SH-SY5Y (cell line): ENCODE results near the gene PRXL2A.

ENCODE experiments used
- GATA2 ChIP-seq: IDR thresholded peaks from 2 replicates; pipeline ENCODE4 v1.6.1; 2011; ENCODE audit warnings: mild to moderate bottlenecking, low read depth, low read length
- GATA3 ChIP-seq: IDR thresholded peaks from 2 replicates; pipeline ENCODE4 v1.6.1; 2011; ENCODE audit warnings: low read depth, mild to moderate bottlenecking, low read length, moderate library complexity

PRXL2A gene

DNA sequence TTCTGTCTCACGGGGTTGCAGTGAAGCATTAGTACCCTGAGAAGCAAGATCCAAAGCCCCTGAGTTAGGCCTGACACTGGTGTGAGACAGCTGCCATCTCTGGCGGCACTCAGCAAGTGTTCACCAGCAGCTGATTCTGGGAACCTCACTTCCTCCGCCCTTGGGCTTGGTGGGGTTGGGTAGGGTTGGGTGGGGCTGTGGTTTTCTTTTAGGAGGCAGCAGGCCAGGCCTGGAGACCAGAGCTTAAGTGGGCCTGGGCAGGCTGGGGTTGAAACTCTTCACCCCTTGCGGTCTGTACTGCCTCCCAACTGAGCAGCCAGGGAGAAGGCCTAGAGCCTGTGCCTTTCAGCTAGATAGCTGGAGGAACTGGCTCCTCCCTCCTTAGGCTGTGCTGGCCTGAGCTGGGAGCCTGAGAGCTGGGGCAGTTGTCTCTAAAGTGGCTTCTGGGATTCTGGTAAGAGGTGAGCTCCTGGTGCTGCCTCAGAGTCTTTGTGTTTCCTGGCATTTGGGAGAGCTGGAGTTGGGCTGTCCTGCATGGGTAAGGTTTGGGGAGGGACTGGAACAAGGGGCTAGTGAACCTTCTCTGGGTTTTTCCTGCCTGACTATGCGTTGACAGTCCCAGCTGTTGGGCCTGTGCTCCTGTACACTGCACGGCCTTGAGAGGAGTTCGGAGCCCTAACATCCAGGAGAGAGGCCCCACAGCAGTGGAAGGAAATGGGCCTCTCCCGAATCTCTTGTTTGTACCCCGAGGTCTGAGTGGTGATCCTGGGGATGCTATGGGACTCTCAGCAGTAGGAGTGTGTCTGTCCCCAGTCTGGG is 50.9 kb downstream of the PRXL2A start:
- no peak for TF ChIP-seq GATA2
- no peak for TF ChIP-seq GATA3

DNA sequence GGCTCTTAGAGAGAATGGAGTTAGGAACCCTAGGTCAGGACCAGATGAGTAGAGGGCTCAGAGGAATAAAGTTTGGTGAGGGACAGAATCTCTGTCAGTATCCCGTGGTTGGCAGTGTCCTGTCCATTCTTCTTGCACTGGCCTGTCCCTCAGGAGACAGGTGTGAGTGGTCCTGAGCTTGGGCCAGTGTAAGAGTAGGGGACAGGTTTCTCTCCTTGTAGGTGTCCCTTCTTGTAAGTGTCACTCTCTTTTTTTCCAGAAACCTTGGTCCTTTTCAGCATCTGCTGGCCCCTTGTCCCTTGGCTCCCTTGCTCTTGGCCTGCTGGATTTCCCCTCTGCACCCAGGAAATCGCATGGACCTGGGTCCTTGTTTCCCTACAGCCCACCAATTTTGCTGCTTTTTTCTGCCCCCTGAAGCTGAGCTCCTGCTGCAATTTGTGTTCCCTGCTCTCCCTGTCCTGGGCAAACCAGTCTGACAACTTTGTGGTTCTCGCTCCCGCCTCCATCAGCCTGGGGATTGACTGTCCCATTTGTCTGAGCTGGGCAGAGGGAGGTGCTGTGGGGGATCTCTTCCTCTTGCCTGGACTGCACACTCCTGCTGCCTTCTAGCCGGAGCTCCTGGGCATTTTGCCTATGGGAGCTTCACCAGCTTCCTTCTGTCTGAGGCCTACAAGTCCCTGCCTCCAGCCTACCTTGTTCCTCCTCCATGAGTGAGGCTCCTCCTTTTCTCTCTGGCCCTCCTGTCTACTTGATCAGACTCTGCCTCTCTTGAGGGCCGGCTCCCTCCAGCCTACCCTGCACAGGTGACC is 52.3 kb downstream of the PRXL2A start:
- TF ChIP-seq GATA2 (no peak), GATA3 (no peak)

DNA sequence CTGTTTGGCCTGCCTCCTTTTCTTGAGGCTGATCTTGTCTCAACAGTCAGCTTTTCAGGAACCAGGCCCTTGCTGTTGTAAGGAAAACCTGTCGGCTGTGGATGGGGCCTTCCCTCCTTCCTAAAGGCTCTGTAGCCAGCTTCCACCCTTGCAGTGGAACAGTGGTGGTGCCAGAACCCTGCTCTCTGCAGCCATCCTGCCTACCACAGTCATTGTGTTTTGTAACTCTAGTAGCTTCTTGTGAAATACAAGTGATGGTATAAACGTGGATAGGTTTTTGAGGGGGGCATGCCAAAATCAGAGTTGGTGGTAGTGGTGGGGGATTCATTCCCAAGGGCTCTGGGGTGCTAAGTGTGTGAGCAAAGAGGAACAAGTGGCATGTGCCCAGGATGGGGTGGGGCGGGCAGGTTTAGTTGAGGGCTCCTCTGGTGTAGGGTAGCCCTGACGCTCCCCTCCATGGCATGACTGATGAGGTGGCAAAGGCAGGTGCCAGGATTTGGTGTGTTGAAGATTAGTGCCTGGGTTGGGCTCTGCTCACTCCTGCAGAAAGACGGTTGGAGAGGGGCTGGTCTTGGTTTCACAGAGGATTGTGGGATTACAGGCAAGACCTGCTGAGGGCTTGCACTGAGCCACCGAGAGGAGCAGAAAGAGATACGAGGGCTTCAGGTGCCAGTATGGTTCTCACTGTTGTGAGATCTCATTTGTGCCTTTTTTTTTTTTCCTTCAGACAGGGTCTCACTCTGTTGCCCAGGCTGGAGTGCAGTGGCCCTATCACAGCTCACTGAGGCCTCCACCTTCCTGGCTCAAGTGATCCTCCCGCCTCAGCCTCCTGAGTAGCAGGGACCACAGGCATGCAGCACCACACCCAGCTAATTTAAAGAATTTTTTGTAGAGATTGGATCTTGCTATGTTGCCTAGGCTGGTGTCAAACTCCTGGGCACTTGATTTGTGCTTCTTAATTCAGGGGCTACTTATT is 53.1 kb downstream of the PRXL2A start:
- no peak for TF ChIP-seq GATA2
- no peak for TF ChIP-seq GATA3

GRCh38 chr10:80462299-80462980 is 54.1 kb downstream of the PRXL2A start:
- TF ChIP-seq GATA3 (no peak), GATA2 (no peak)

- TF ChIP-seq GATA3 (no peak), GATA2 (no peak)
These were observed 54.8 kb downstream of the PRXL2A start for GRCh38 chr10:80462981-80463741.

DNA sequence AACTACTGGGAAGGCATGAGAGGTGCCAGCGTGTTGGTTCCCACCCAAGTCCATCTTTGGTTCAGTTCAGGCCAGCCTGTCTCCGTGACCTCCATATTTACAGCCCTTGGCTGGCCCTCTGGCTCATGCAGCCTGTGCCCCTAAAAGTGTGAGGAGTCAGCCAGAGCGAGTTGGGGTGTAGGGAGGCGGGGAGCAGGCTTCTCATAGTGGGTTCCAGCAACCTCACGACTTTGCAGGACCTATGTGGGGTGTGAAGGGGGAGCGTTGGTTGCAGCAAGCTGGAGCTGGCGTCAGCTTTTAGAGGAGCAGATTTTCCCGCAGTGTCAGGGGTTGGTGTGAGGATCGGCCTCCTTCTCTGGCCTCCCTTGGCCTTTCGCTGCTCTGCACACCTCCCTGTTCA is 55.5 kb downstream of the PRXL2A start:
- no peak for TF ChIP-seq GATA3
- TF ChIP-seq GATA2, result no peak

- TF ChIP-seq GATA3 (no peak), GATA2 (no peak)
These were observed 56.5 kb downstream of the PRXL2A start for GRCh38 chr10:80464557-80465450.

GRCh38 chr10:80465451-80465835 is 57.1 kb downstream of the PRXL2A start:
- no peak for TF ChIP-seq GATA3
- no peak for TF ChIP-seq GATA2

DNA sequence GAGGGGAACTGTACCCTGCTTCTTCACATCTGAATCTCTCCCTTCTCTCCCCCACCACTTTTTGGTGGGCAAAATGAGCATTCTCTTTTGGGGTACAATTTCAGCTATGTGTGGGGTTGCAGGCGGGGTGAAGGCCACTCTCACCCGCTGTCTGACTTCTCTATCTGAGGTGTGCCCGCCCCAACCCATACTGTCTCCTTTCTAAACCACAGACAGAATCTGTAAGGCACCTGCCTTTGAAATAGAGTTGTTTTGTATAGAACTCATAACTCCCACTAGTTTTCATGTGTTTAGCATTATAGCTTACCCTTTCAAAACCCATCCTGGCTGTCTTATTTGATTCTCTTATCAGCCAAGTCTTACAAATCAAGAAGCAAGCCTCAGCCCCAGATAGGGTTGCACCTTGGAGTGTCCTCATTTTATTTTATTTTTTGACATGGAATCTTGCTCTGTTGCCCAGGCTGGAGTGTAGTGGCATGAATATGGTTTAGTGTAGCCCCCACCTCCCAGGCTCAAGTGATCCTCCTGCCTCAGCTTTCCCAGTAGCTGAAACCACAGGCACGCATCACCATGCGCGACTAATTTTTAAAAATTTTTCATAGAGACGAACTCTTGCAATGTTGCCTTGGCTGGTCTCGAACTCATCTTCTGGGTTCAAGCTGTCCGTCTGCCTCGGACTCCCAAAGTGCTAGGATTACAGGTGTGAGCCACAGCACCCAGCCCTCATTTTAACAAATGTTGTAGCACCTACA is 57.7 kb downstream of the PRXL2A start:
- no peak for TF ChIP-seq GATA3
- TF ChIP-seq GATA2, result no peak

- TF ChIP-seq GATA2 (no peak), GATA3 (no peak)
These were observed 58.5 kb downstream of the PRXL2A start for GRCh38 chr10:80466724-80467326.

- no peak for TF ChIP-seq GATA3
- no peak for TF ChIP-seq GATA2
These were observed 59.7 kb downstream of the PRXL2A start for GRCh38 chr10:80468002-80468401.
